Mammary epithelial cell (primary cell): ENCODE results near the gene ACOX1.

Source experiments
- CTCF ChIP-seq, 2 donors: IDR thresholded peaks in 1 of 2; conservative IDR thresholded peaks in 1 of 2; 2 replicates each; pipeline ENCODE4 v1.5.1; 2011 to 2012; ENCODE audit warnings: inconsistent platforms in 2 of 2, low read length in 2 of 2, mild to moderate bottlenecking in 2 of 2, control low read depth in 1 of 2, low read depth in 1 of 2; ENCODE audit not compliant: insufficient read depth in 1 of 2; ENCODE audit errors: extremely low read depth in 1 of 2
- EZH2 ChIP-seq: IDR thresholded peaks from 2 replicates; pipeline ENCODE4 v1.6.1; 2012; ENCODE audit warnings: low read length, inconsistent platforms, borderline replicate concordance

GRCh38 chr17:76018340-76018680 is 39.3 kb upstream of the ACOX1 start:
- TF ChIP-seq CTCF (conservative IDR thresholded peaks at IDR 0.05 in 1 of 2, IDR thresholded peaks at IDR 0.05 in 1 of 2; ENCODE audit: extremely low read depth in 1 of 2, insufficient read depth in 1 of 2, low read depth in 1 of 2, low read length in 2 of 2) (no peak), EZH2 (no peak)
